Mesenchymal stem cell (in vitro differentiated cells and primary cell): ENCODE measurements around the gene DST.

Experiments
- DNase-seq: peaks from one replicate; pipeline ENCODE4 v3.0.0-alpha.2; 2013
- H2AFZ ChIP-seq: one replicate; pipeline ENCODE4 v1.6.1; 2013; ENCODE audit warnings: low read depth, mild to moderate bottlenecking, control low read depth, inconsistent platforms, low read length, moderate library complexity
- H2AK5ac ChIP-seq: 2 replicates; pipeline ENCODE4 v1.6.1; 2013; ENCODE audit warnings: low read length, moderate library complexity, mild to moderate bottlenecking, inconsistent platforms; ENCODE audit not compliant: severe bottlenecking
- H2BK120ac ChIP-seq: one replicate; pipeline ENCODE4 v1.6.1; 2013; ENCODE audit warnings: low read depth, mild to moderate bottlenecking, inconsistent platforms, low read length, moderate library complexity
- H2BK12ac ChIP-seq, 2 experiments: one replicate each; pipeline ENCODE4 v1.6.1; 2013; ENCODE audit warnings: inconsistent platforms in 2 of 2, low read length in 2 of 2, mild to moderate bottlenecking in 2 of 2, moderate library complexity in 2 of 2, control low read depth in 1 of 2
- H2BK15ac ChIP-seq: one replicate; pipeline ENCODE4 v1.6.1; 2013; ENCODE audit warnings: mild to moderate bottlenecking, low read depth, inconsistent platforms; ENCODE audit not compliant: poor library complexity, severe bottlenecking
- H2BK5ac ChIP-seq: 2 replicates; pipeline ENCODE4 v1.6.1; 2013; ENCODE audit warnings: low read depth, mild to moderate bottlenecking, low read length, control low read depth, inconsistent platforms; ENCODE audit not compliant: poor library complexity, severe bottlenecking
- H3K14ac ChIP-seq, 2 experiments: one replicate each; pipeline ENCODE4 v1.6.1; 2013; ENCODE audit warnings: inconsistent platforms in 2 of 2, low read length in 2 of 2, control low read depth in 1 of 2, mild to moderate bottlenecking in 1 of 2, moderate library complexity in 1 of 2
- H3K18ac ChIP-seq, 2 experiments: one replicate each; pipeline ENCODE4 v1.6.1; 2013; ENCODE audit warnings: inconsistent platforms in 2 of 2, low read length in 2 of 2, control low read depth in 1 of 2, low read depth in 1 of 2, mild to moderate bottlenecking in 1 of 2
- H3K23ac ChIP-seq, 2 experiments: one replicate each; pipeline ENCODE4 v1.6.1; 2013; ENCODE audit warnings: inconsistent platforms in 2 of 2, low read length in 2 of 2, mild to moderate bottlenecking in 2 of 2, moderate library complexity in 2 of 2, control low read depth in 1 of 2
- H3K27ac ChIP-seq: 2 replicates; pipeline ENCODE4 v1.5.1; 2013; ENCODE audit warnings: mild to moderate bottlenecking, moderate library complexity, low read length, control low read depth, inconsistent platforms; ENCODE audit not compliant: poor library complexity, severe bottlenecking
- H3K27me3 ChIP-seq, 2 experiments: 2 replicates each; pipeline versions ENCODE4 v1.6.1 to v1.7.0; 2013; ENCODE audit warnings: low read length in 2 of 2, mild to moderate bottlenecking in 2 of 2, moderate library complexity in 2 of 2, control low read depth in 1 of 2, inconsistent platforms in 1 of 2; ENCODE audit not compliant: control insufficient read depth in 1 of 2, insufficient read depth in 1 of 2
- H3K36me3 ChIP-seq, 2 experiments: 2 replicates each; pipeline versions ENCODE4 v1.6.1 to v1.7.0; 2013; ENCODE audit warnings: low read length in 2 of 2, control low read depth in 1 of 2, inconsistent platforms in 1 of 2, low read depth in 1 of 2, mild to moderate bottlenecking in 1 of 2; ENCODE audit not compliant: insufficient read depth in 2 of 2, control insufficient read depth in 1 of 2
- H3K4ac ChIP-seq, 2 experiments: one replicate each; pipeline ENCODE4 v1.6.1; 2013; ENCODE audit warnings: inconsistent platforms in 2 of 2, low read length in 2 of 2, mild to moderate bottlenecking in 2 of 2, moderate library complexity in 2 of 2, control low read depth in 1 of 2, low read depth in 1 of 2
- H3K4me1 ChIP-seq: 2 replicates; pipeline ENCODE4 v1.6.1; 2013; ENCODE audit warnings: low read depth, low read length, control low read depth; ENCODE audit not compliant: control insufficient read depth, insufficient read depth
- H3K4me2 ChIP-seq: 2 replicates; pipeline ENCODE4 v1.6.1; 2013; ENCODE audit warnings: low read length, mild to moderate bottlenecking, inconsistent platforms; ENCODE audit not compliant: poor library complexity, severe bottlenecking
- H3K4me3 ChIP-seq, 2 experiments: 2 replicates each; pipeline versions ENCODE4 v1.5.1 to v1.7.0; 2013; ENCODE audit warnings: low read length in 2 of 2, mild to moderate bottlenecking in 2 of 2, control low read depth in 1 of 2, low read depth in 1 of 2; ENCODE audit not compliant: insufficient read depth in 1 of 2
- H3K79me1 ChIP-seq: replicated peaks from 2 replicates; pipeline ENCODE4 v1.6.1; 2013; ENCODE audit warnings: mild to moderate bottlenecking, control low read depth, low read length, inconsistent platforms; ENCODE audit not compliant: poor library complexity, severe bottlenecking
- H3K9ac ChIP-seq: 2 replicates; pipeline ENCODE4 v1.7.0; 2013; ENCODE audit warnings: mild to moderate bottlenecking, low read length, moderate library complexity
- H3K9me3 ChIP-seq: 2 replicates; pipeline ENCODE4 v1.7.0; 2013; ENCODE audit warnings: mild to moderate bottlenecking, low read length; ENCODE audit not compliant: control insufficient read depth
- H4K8ac ChIP-seq: one replicate; pipeline ENCODE4 v1.6.1; 2013; ENCODE audit warnings: inconsistent platforms, mild to moderate bottlenecking, low read length, moderate library complexity
- H4K91ac ChIP-seq: one replicate; pipeline ENCODE4 v1.6.1; 2013; ENCODE audit warnings: mild to moderate bottlenecking, low read length, inconsistent platforms
- WGBS: methylation state at CpG from one replicate; pipeline ENCODE4 v1.1.7; 2013; ENCODE audit warnings: mixed read lengths; 5-methylcytosine and 5-hydroxymethylcytosine counted together

The DST gene

DNA sequence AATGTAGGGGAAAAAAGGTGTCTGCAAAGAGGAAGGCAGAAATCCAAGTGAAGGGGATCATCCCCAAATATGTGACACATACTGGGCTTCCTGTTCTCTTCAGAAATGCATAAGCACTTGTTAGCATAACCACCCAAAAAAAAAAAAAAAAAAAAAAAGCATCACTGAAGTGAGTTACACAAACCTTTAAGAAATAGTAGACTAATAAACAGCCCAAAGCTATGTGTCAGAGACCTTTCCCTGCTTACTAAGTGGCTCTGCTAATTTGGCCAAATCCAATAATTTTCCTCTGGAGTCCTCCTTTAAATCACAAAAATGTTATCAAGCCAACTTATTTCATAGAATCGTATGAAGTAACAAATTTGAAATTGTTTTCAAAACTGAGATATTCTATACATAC is 7.5 kb upstream of the DST start:
- Histone ChIP-seq H2BK12ac (no peak overlapping the region), H3K4me3 (no peak overlapping the region), H3K18ac (peak overlapping the region in 1 of 2 experiments; percentile 58)

DNA sequence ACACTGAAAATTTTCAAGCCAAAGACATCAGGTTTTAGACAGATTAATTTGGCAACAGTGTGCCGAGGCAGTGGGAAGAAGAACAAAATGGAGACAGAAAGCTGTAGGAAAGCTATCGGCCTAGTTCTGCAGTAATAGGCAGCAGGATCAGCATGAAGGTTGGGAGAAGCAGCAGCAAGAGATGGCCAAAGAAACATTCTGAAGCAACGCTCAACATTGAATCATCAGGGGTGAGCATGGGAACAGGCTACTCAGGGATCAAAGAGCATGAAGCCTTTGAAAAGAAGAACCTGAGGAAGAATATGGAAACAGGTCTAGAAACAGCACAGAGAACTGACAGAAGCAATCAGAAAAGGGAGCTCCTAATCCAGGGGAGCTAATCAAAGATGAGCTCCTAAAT is 7.1 kb upstream of the DST start:
- no peak overlapping the region for H4K8ac ChIP-seq
- no peak overlapping the region for H3K4me3 ChIP-seq
- WGBS = 94% methylated on average over 3 of the region's 3 CpGs
- H2BK120ac ChIP-seq = no peak overlapping the region
- H3K9me3 ChIP-seq = no peaks in the 10 kb centered on the region
- H2AFZ ChIP-seq = no peak overlapping the region
- H3K4ac ChIP-seq = peak overlapping the region in 1 of 2 experiments; percentile 75
- H2AK5ac ChIP-seq = no peak overlapping the region
- H3K27me3 ChIP-seq = no peaks in the 10 kb centered on the region
- H3K14ac ChIP-seq = peak overlapping the region in 1 of 2 experiments; percentile 32
- H4K91ac ChIP-seq = peak overlapping the region; percentile 46
- peak; percentile 76 for DNase-seq
- peak overlapping the region; percentile 58 to 93 for H3K18ac ChIP-seq
- H3K9ac ChIP-seq = peak overlapping the region; percentile 40
- peak overlapping the region; percentile 23 for H3K27ac ChIP-seq
- H2BK12ac ChIP-seq = peak overlapping the region in 1 of 2 experiments; percentile 78
- no peak overlapping the region for H3K4me2 ChIP-seq
- H2BK5ac ChIP-seq = no peak overlapping the region
- H3K79me1 ChIP-seq = peaks cover 21% of the 10 kb centered on the region
- H2BK15ac ChIP-seq = no peak overlapping the region
- peaks cover 3 to 58% of the 10 kb centered on the region in 2 experiments for H3K36me3 ChIP-seq
- H3K23ac ChIP-seq = no peak overlapping the region
- peaks cover 1% of the 10 kb centered on the region for H3K4me1 ChIP-seq

More for the DNA sequence above, 7.5 kb upstream of the DST start:
- H4K8ac ChIP-seq = no peak overlapping the region
- H3K4me2 ChIP-seq = no peak overlapping the region
- H3K9me3 ChIP-seq = no peaks in the 10 kb centered on the region
- no CpG with 5 or more reads among the region's 1 CpG for WGBS
- no peak overlapping the region for H2AFZ ChIP-seq
- H3K27ac ChIP-seq = peak overlapping the region; percentile 23
- H2BK15ac ChIP-seq = no peak overlapping the region
- H3K27me3 ChIP-seq = no peaks in the 10 kb centered on the region
- H3K79me1 ChIP-seq = peaks cover 21% of the 10 kb centered on the region
- DNase-seq = peak; percentile 23
- no peak overlapping the region for H3K14ac ChIP-seq
- H3K4me1 ChIP-seq = peaks cover 1% of the 10 kb centered on the region
- H3K23ac ChIP-seq = no peak overlapping the region
- no peak overlapping the region for H4K91ac ChIP-seq
- no peak overlapping the region for H3K4ac ChIP-seq
- H3K9ac ChIP-seq = peak overlapping the region; percentile 40
- no peak overlapping the region for H2AK5ac ChIP-seq
- H3K36me3 ChIP-seq = peaks cover 2 to 55% of the 10 kb centered on the region in 2 experiments
- no peak overlapping the region for H2BK120ac ChIP-seq
- no peak overlapping the region for H2BK5ac ChIP-seq

DNA sequence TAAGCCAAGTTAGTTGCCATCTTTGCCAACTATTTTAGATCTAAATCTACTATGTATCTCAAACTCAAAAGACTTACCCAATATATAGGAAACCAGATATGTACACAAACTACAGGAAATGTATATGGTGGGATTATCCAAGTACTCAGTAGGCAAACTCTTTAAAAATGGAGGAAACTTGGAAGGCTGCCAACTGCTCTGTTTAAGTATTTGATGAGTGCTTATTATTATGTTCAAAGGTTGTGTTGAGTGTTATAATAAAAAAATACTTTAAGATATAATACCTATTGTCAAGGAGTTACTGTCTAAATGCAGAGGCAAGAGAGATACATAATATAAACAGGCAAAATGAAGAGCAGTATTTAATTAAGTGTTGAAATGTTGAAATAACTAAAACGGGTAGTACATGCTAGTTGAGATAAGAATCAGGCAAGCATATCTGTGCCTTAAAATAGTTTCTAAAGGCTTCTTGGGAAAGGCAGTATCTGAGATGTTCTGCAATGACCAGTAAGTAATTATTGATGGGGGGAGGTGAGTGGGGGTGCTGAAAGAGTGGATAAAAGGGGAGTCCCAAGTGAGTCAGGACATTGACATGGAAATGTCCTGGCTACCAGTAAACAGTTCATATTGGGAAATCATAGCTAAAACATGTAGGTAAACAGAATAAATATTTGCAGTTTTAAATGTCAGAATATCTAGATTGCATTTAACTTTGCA is 6.5 kb upstream of the DST start:
- 33% methylated on average over 1 of the region's 1 CpG for WGBS
- H3K4ac ChIP-seq = no peak overlapping the region
- no peak overlapping the region for H2AK5ac ChIP-seq
- peaks cover 24% of the 10 kb centered on the region for H3K79me1 ChIP-seq
- H3K27ac ChIP-seq = no peak overlapping the region
- H4K8ac ChIP-seq = no peak overlapping the region
- no peak overlapping the region for H3K4me2 ChIP-seq
- no peak overlapping the region for H3K14ac ChIP-seq
- H4K91ac ChIP-seq = no peak overlapping the region
- no peak overlapping the region for H3K23ac ChIP-seq
- peaks cover 1% of the 10 kb centered on the region for H3K4me1 ChIP-seq
- H3K9ac ChIP-seq = peak overlapping the region; percentile 40
- peaks cover 6 to 61% of the 10 kb centered on the region in 2 experiments for H3K36me3 ChIP-seq
- no peak overlapping the region for H2BK5ac ChIP-seq
- no peak overlapping the region for H2BK12ac ChIP-seq
- peak; percentile 85 for DNase-seq
- no peak overlapping the region for H2BK15ac ChIP-seq
- H3K9me3 ChIP-seq = no peaks in the 10 kb centered on the region
- H3K18ac ChIP-seq = no peak overlapping the region
- H3K27me3 ChIP-seq = no peaks in the 10 kb centered on the region
- H2BK120ac ChIP-seq = no peak overlapping the region
- no peak overlapping the region for H3K4me3 ChIP-seq
- H2AFZ ChIP-seq = no peak overlapping the region

DNA sequence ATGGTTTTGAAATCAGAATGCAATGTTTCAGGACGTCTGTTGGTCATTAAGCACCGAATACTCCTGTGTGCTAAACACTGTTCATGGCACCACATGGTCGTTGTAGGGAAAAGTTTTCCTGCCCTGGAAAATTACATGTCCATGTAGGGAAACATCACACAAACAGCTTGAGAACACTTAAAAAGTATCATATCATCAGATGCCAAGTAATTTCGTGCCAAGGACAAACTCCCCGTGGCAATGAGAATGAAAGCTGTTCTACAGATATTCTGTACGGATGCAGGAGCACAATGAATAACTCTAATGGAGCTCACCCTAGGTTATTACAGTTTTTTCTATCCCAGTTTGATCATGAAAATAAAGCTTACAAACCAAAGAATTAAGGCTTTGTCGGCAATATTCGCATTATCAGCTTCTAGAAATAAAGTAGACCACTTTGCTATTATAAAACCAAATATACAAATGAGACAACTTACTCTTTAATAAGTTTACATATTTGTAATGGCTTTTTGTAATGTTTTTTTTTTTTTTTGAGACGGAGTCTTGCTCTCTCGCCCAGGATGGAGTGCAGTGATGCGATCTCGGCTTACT is 4.6 kb upstream of the DST start:
- Histone ChIP-seq H3K27ac (no peak overlapping the region), H2AK5ac (no peak overlapping the region), H3K4me3 (no peak overlapping the region), H3K4me2 (no peak overlapping the region), H2BK120ac (no peak overlapping the region), H2BK12ac (no peak overlapping the region), H3K14ac (no peak overlapping the region), H2BK5ac (no peak overlapping the region), H3K4me1 (no peaks in the 10 kb centered on the region), H3K79me1 (peaks cover 24% of the 10 kb centered on the region), H3K9ac (no peak overlapping the region), H2AFZ (no peak overlapping the region), H4K91ac (no peak overlapping the region), H3K36me3 (peaks cover 6 to 72% of the 10 kb centered on the region in 2 experiments), H3K4ac (no peak overlapping the region), H2BK15ac (no peak overlapping the region), H3K23ac (no peak overlapping the region), H3K18ac (no peak overlapping the region), H3K27me3 (no peaks in the 10 kb centered on the region), H3K9me3 (no peaks in the 10 kb centered on the region), H4K8ac (no peak overlapping the region)
- 98% methylated on average over 6 of the region's 12 CpGs for WGBS
- no peak for DNase-seq
